Measurements from ENCODE around the gene FNDC3B. TPM values are rescaled to one million over a fixed set of nuclear protein-coding genes. Genes with fewer than 3 reads are reported as not detected.

Gene FNDC3B
- total RNA-seq, 4 donors from 2014 or later, result 59.8 to 72.6 (median 65.6) TPM

DNA sequence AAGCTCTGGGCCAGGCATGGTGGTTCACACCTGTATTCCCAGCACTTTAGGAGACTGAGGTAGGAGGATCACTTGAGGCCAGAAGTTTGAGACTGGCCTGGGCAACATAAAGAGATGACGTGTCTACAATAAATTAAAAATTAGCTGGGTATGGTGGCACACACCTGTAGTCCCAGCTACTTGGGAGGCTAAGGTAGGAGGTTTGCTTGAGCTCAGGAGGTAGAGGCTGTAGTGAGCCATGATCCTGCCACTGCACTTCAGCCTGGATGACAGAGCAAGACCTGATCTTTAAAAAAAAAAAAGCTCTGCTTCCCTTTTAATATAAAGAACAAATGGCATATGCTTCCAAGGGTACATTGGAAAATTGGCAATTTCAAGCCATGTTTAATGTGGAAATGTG is 46.7 kb downstream of the FNDC3B start:
- no peaks in the 10 kb centered on the region for H3K27me3 ChIP-seq
- H3K9me3 ChIP-seq, result no peaks in the 10 kb centered on the region
- WGBS, result 95% methylated on average over 1 of the region's 1 CpG
- TF ChIP-seq POLR2A (IDR thresholded peaks at IDR 0.05; ENCODE audit: low read depth) (no peak), POLR2AphosphoS5 (IDR thresholded peaks at IDR 0.05) (no peak), CTCF (IDR thresholded peaks at IDR 0.05) (no peak), EP300 (IDR thresholded peaks at IDR 0.05) (no peak)
- H3K4me3 ChIP-seq, result no peak overlapping the region
- H3K27ac ChIP-seq (replicated peaks in 1 of 4), result no peak overlapping the region
- no peak for DNase-seq (ENCODE audit: extremely low spot score)
- H3K36me3 ChIP-seq, result no peaks in the 10 kb centered on the region
- H3K4me1 ChIP-seq, result peaks cover 34 to 59% (median 51%) of the 10 kb centered on the region in 4 donors
- intact Hi-C loops (cut with DNase I), result no loop called here

DNA sequence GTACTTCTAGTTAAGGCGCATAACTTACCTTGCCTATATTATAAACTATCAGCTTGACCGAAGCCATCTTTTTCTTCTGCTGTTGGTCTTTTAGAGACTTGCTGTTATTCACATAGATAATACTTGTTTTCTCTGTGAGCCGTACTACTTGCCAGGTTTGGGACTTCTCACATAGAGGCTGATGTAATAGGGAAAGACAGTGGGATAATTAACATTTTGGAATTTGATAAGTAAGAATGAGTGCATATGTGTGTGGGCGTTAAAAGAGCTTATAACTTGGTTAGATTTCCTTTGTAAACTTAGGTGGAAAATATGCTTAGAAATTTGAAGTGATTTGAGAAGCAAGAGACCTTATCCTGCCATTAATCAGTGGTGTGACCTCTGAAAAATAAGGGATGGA is 47.8 kb downstream of the FNDC3B start:
- H3K27ac ChIP-seq (replicated peaks in 1 of 4), result no peak overlapping the region
- H3K4me3 ChIP-seq, result no peak overlapping the region
- no peaks in the 10 kb centered on the region for H3K27me3 ChIP-seq
- no peak for DNase-seq (ENCODE audit: extremely low spot score)
- no peaks in the 10 kb centered on the region for H3K9me3 ChIP-seq
- H3K4me1 ChIP-seq, result peaks cover 32 to 56% (median 42%) of the 10 kb centered on the region in 4 donors
- H3K36me3 ChIP-seq, result no peaks in the 10 kb centered on the region
- TF ChIP-seq CTCF (IDR thresholded peaks at IDR 0.05) (no peak), POLR2A (IDR thresholded peaks at IDR 0.05; ENCODE audit: low read depth) (no peak), POLR2AphosphoS5 (IDR thresholded peaks at IDR 0.05) (no peak), EP300 (IDR thresholded peaks at IDR 0.05) (no peak)
- intact Hi-C loops (cut with DNase I), result no loop called here
- 82% methylated on average over 4 of the region's 4 CpGs for WGBS

GRCh38 chr3:172087602-172088580 is 48.5 kb downstream of the FNDC3B start:
- 79% methylated on average over 7 of the region's 7 CpGs for WGBS
- H3K36me3 ChIP-seq, result no peaks in the 10 kb centered on the region
- intact Hi-C loops (cut with DNase I), result no loop called here
- no peaks in the 10 kb centered on the region for H3K27me3 ChIP-seq
- DNase-seq (ENCODE audit: extremely low spot score), result no peak
- no peaks in the 10 kb centered on the region for H3K9me3 ChIP-seq
- no peak overlapping the region for H3K4me3 ChIP-seq
- peaks cover 32 to 49% (median 35%) of the 10 kb centered on the region in 4 donors for H3K4me1 ChIP-seq
- H3K27ac ChIP-seq (replicated peaks in 1 of 4), result no peak overlapping the region
- TF ChIP-seq POLR2A (IDR thresholded peaks at IDR 0.05; ENCODE audit: low read depth) (no peak), POLR2AphosphoS5 (IDR thresholded peaks at IDR 0.05) (no peak), CTCF (IDR thresholded peaks at IDR 0.05) (no peak), EP300 (IDR thresholded peaks at IDR 0.05) (no peak)

DNA sequence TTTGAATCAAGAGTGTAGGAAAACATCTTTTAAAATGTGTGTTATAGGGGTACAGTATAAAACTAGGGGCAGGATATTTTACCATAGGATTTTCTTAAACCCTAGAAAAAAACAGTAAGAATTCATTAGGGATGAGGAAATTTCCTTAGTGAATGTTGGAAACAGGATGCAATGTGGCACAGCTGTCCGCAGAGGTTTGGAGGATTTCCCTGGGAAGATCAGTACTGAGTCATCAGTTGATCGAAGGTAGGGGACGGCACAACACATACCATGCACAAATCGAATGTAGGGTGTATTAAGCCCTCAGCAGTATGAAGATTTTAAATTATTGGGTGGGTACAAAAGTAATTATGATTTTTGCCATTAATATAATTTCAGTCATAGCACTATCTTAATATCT is 49.9 kb downstream of the FNDC3B start:
- H3K27ac ChIP-seq (replicated peaks in 1 of 4), result no peak overlapping the region
- no peak for TF ChIP-seq POLR2A (IDR thresholded peaks at IDR 0.05; ENCODE audit: low read depth)
- TF ChIP-seq POLR2AphosphoS5 (IDR thresholded peaks at IDR 0.05), result no peak
- no peak for TF ChIP-seq EP300 (IDR thresholded peaks at IDR 0.05)
- no peak for TF ChIP-seq CTCF (IDR thresholded peaks at IDR 0.05)
- H3K9me3 ChIP-seq, result no peaks in the 10 kb centered on the region
- H3K4me3 ChIP-seq, result no peak overlapping the region
- intact Hi-C loops (cut with DNase I), result no loop called here
- H3K27me3 ChIP-seq, result no peaks in the 10 kb centered on the region
- H3K36me3 ChIP-seq, result no peaks in the 10 kb centered on the region
- DNase-seq (ENCODE audit: extremely low spot score), result no peak
- WGBS, result 60% methylated on average over 4 of the region's 4 CpGs
- H3K4me1 ChIP-seq, result peaks cover 30 to 44% (median 30%) of the 10 kb centered on the region in 4 donors

Measured in esophagus muscularis mucosa (tissue), 4 donors.